Panc1 (cell line): ENCODE measurements around the gene GPX7. TPM values are rescaled to one million over a fixed set of nuclear protein-coding genes. Genes with fewer than 3 reads are reported as not detected.

Experiments
- ATAC-seq: fragments of 200-7000 bp; cut with Tn5 transposase; 2 replicates; pipeline ENCODE4 v1.9.1; 2020; ENCODE audit warnings: mild to moderate bottlenecking, moderate library complexity
- BruUV-seq: library from RNA; stranded (reverse); fragments of 400-500 nt; replicated peaks from 2 replicates; lab custom pipeline; 2021; lab: Mats Ljungman, UMichigan
- CTCF ChIA-PET: fragments of 300-600 bp; sonication (Branson Sonifier 250); formaldehyde crosslinking; loops from one replicate; lab custom pipeline; 2022; ENCODE audit warnings: antibody characterized with exemption; lab: Charles Lee
- POLR2A ChIA-PET: fragments of 300-600 bp; sonication (Branson Sonifier 250); formaldehyde crosslinking; loops from one replicate; lab custom pipeline; 2022; ENCODE audit warnings: antibody characterized with exemption; lab: Charles Lee
- DNase-seq: peaks from one replicate; pipeline ENCODE4 v3.0.0-alpha.2; 2010; ENCODE audit warnings: low read depth, low spot score
- H3K27ac ChIP-seq: 2 replicates; pipeline ENCODE4 v1.5.1; 2011; ENCODE audit warnings: mild to moderate bottlenecking, low read length, inconsistent platforms
- H3K27me3 ChIP-seq: fragments of 200-500 bp; sonication (Bioruptor generic); 2 replicates; pipeline ENCODE4 v1.6.0; 2014; ENCODE audit warnings: low read length, inconsistent platforms; ENCODE audit not compliant: control insufficient read depth, insufficient read depth
- H3K36me3 ChIP-seq: fragments of 200-500 bp; sonication (Bioruptor generic); 2 replicates; pipeline ENCODE4 v1.5.1; 2014; ENCODE audit warnings: inconsistent platforms, mild to moderate bottlenecking, low read length, moderate library complexity; ENCODE audit not compliant: control insufficient read depth, insufficient read depth
- H3K4me1 ChIP-seq: 2 replicates; pipeline ENCODE4 v1.5.1; 2011; ENCODE audit warnings: inconsistent platforms, mild to moderate bottlenecking, low read length, moderate library complexity; ENCODE audit not compliant: control insufficient read depth, insufficient read depth
- H3K4me3 ChIP-seq, 2 experiments: 2 replicates each; pipeline ENCODE4 v1.5.1; 2011 to 2012; ENCODE audit warnings: low read depth in 2 of 2, low read length in 2 of 2, mild to moderate bottlenecking in 2 of 2, inconsistent platforms in 1 of 2, moderate library complexity in 1 of 2
- H3K9me3 ChIP-seq: fragments of 200-500 bp; sonication (Bioruptor generic); 2 replicates; pipeline ENCODE4 v1.5.1; 2014; ENCODE audit warnings: low read depth, mild to moderate bottlenecking, inconsistent platforms, low read length, moderate library complexity; ENCODE audit not compliant: control insufficient read depth, insufficient read depth
- CTCF ChIP-seq: fragments of 450-650 bp; IDR thresholded peaks from 2 replicates; pipeline ENCODE4 v1.5.1; 2017; ENCODE audit warnings: mild to moderate bottlenecking
- POLR2AphosphoS5 ChIP-seq: IDR thresholded peaks from 2 replicates; pipeline ENCODE4 v1.6.1; 2012; ENCODE audit warnings: mild to moderate bottlenecking, low read depth, low read length, moderate library complexity
- SIN3A ChIP-seq: IDR thresholded peaks from 2 replicates; pipeline ENCODE4 v1.6.1; 2012; ENCODE audit warnings: low read depth, mild to moderate bottlenecking, low read length, moderate library complexity, borderline replicate concordance; ENCODE audit not compliant: insufficient read depth
- TCF7L2 ChIP-seq: IDR thresholded peaks from 2 replicates; pipeline ENCODE4 v1.6.1; 2011; ENCODE audit warnings: mild to moderate bottlenecking, low read depth, low read length, inconsistent platforms
- in situ Hi-C: cut with HindIII; loops from 2 replicates; pipeline ENCODE4 v1.10.0; 2016; ENCODE audit warnings: low sequenced_read_pairs, low pct_unique_long_range_greater_than_20kb
- intact Hi-C: fragments of 100-400 bp; cut with micrococcal nuclease; formaldehyde crosslinking; loops from one replicate; pipeline ENCODE4 v1.10.0; 2022; ENCODE audit not compliant: unreplicated experiment
- total RNA-seq: library from RNA; stranded (reverse); gene quantifications from one replicate; pipeline ENCODE4 v1.2.1, GENCODE V29; 2021; ENCODE audit not compliant: unreplicated experiment
- TF ChIP-seq, protein P1 (sequence below), 2 experiments: IDR thresholded peaks; 2 replicates each; pipeline ENCODE4 v1.6.1; 2011 to 2012; ENCODE audit warnings: low read depth in 2 of 2, control low read depth in 1 of 2, low read length in 1 of 2, mild to moderate bottlenecking in 1 of 2, moderate library complexity in 1 of 2; ENCODE audit not compliant: insufficient read depth in 1 of 2

Gene GPX7
- total RNA-seq, 1 experiment from 2014 or later: 11.2 TPM

DNA sequence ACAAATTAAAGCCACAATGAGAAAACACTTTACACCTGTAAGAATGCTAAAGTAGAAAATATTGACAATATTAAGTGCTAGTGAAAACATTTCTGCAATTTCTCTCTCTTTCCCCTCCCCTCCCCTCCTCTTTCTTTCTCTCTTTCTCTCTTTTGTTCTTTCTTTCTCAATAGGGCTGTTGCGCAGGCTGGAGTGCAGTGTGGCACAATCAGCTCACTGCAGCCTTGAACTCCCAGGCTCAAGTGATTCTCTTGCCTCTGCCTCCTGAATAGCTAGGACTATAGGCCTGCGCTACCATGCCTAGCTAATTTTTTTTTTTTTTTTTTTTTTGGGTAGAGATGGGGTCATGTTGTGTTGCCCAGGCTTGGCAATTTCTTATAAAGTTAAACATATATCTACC lies 24.9 kb downstream of the GPX7 start:
- intact Hi-C loops: no loop called here
- Histone ChIP-seq H3K4me3 (no peak overlapping the region), H3K9me3 (no peaks in the 10 kb centered on the region), H3K36me3 (no peaks in the 10 kb centered on the region), H3K27ac (no peak overlapping the region), H3K4me1 (no peaks in the 10 kb centered on the region), H3K27me3 (no peaks in the 10 kb centered on the region)
- ChIA-PET CTCF (no interaction called here), POLR2A (no interaction called here)
- in situ Hi-C loops: no loop called here
- BruUV-seq: no TSS peak
- ATAC-seq: no peak
- TF ChIP-seq, protein P1, sequence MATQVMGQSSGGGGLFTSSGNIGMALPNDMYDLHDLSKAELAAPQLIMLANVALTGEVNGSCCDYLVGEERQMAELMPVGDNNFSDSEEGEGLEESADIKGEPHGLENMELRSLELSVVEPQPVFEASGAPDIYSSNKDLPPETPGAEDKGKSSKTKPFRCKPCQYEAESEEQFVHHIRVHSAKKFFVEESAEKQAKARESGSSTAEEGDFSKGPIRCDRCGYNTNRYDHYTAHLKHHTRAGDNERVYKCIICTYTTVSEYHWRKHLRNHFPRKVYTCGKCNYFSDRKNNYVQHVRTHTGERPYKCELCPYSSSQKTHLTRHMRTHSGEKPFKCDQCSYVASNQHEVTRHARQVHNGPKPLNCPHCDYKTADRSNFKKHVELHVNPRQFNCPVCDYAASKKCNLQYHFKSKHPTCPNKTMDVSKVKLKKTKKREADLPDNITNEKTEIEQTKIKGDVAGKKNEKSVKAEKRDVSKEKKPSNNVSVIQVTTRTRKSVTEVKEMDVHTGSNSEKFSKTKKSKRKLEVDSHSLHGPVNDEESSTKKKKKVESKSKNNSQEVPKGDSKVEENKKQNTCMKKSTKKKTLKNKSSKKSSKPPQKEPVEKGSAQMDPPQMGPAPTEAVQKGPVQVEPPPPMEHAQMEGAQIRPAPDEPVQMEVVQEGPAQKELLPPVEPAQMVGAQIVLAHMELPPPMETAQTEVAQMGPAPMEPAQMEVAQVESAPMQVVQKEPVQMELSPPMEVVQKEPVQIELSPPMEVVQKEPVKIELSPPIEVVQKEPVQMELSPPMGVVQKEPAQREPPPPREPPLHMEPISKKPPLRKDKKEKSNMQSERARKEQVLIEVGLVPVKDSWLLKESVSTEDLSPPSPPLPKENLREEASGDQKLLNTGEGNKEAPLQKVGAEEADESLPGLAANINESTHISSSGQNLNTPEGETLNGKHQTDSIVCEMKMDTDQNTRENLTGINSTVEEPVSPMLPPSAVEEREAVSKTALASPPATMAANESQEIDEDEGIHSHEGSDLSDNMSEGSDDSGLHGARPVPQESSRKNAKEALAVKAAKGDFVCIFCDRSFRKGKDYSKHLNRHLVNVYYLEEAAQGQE (IDR thresholded peaks at IDR 0.05; ENCODE audit: insufficient read depth in 1 of 2, low read depth in 2 of 2, low read length in 1 of 2): no peak
- TF ChIP-seq CTCF: no peak
- no peak for DNase-seq

GRCh38 chr1:52628614-52629324 lies 26.6 kb downstream of the GPX7 start:
- ATAC-seq: no peak
- DNase-seq: no peak
- H3K36me3 ChIP-seq: no peaks in the 10 kb centered on the region
- intact Hi-C loops: no loop called here
- ChIA-PET CTCF (no interaction called here), POLR2A (no interaction called here)
- H3K9me3 ChIP-seq: no peaks in the 10 kb centered on the region
- BruUV-seq: no TSS peak
- H3K4me3 ChIP-seq: no peak overlapping the region; a peak in 1 of 4 replicates
- H3K4me1 ChIP-seq: no peaks in the 10 kb centered on the region
- H3K27me3 ChIP-seq: peaks cover 6% of the 10 kb centered on the region
- TF ChIP-seq, protein P1 (IDR thresholded peaks at IDR 0.05; ENCODE audit: insufficient read depth in 1 of 2, low read depth in 2 of 2, low read length in 1 of 2): no peak
- no peak for TF ChIP-seq POLR2AphosphoS5
- no peak for TF ChIP-seq TCF7L2
- TF ChIP-seq CTCF: no peak
- TF ChIP-seq SIN3A: no peak
- H3K27ac ChIP-seq: no peak overlapping the region
- in situ Hi-C loops: no loop called here
